Erythroblast (primary cell): ENCODE measurements around the gene CAMKMT.

Experiments
- GATA1 ChIP-seq: IDR thresholded peaks from 2 replicates; pipeline ENCODE4 v1.6.1; 2011; ENCODE audit warnings: low read depth, mild to moderate bottlenecking, control low read depth, low read length, moderate library complexity
- POLR2A ChIP-seq: IDR thresholded peaks from 2 replicates; pipeline ENCODE4 v1.6.1; 2011; ENCODE audit warnings: mild to moderate bottlenecking, low read length

DNA sequence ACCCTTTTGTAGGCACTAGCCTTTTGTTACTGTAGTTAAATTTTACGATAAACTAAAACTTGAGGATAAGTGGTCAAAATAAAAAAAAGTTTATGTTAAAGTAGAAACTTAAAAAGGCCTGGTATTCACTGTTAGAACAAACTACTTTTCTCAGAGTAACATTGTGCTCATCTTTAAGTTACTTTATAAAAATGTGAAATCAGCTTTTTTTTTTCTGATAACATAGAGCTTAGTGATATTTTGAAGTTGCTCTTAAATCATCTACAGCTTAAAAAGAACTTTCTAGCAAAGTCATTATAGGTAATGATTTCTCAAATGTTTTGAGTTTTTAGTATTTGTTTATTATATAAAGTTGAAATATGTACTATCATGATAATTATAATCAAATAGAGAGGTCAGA, 125.3 kb downstream of the CAMKMT start:
- TF ChIP-seq POLR2A (no peak), GATA1 (no peak)
